ENCODE data around the gene TBL1X. TPM values are rescaled to one million over a fixed set of nuclear protein-coding genes. Genes with fewer than 3 reads are reported as not detected.

The TBL1X gene
- total and polyA plus RNA-seq, 2 donors (not counting 3 experiments of a cell fraction or from before 2014, with no cell fraction given) = 8.7 to 25.3 TPM

GRCh38 chrX:9785944-9786797, 321.3 kb downstream of the TBL1X start, which contains the start of gene SHROOM2:
TSS of gene SHROOM2 (plus strand) at chrX:9786429. CDS start at chrX:9786546, 117 bp downstream.
- TF ChIP-seq POLR2A (IDR thresholded peaks at IDR 0.05; ENCODE audit: low read depth, low read length) (no peak), EZH2 (IDR thresholded peaks at IDR 0.05; ENCODE audit: borderline replicate concordance, low read depth, low read length, severe bottlenecking) (no peak), GATA2 (IDR thresholded peaks at IDR 0.05; ENCODE audit: insufficient read depth, insufficient read length, low read depth, low read length) (no peak), POLR2AphosphoS5 (IDR thresholded peaks at IDR 0.05; ENCODE audit: insufficient read depth, low read depth, low read length) (no peak), FOS (IDR thresholded peaks at IDR 0.05; ENCODE audit: borderline replicate concordance, insufficient read depth, low read length) (no peak), CTCF (IDR thresholded peaks at IDR 0.05; ENCODE audit: extremely low read depth in 1 of 2, insufficient read depth in 1 of 2, low read depth in 1 of 2, low read length in 2 of 2) (no peak), JUN (IDR thresholded peaks at IDR 0.05; ENCODE audit: borderline replicate concordance, insufficient read depth, insufficient read length, low read depth) (no peak), MAX (IDR thresholded peaks at IDR 0.05; ENCODE audit: insufficient read depth, insufficient read length) (no peak), MYC (IDR thresholded peaks at IDR 0.05; ENCODE audit: low read depth, low read length) (no peak)
- Histone ChIP-seq H3K27me3 (ENCODE audit: control insufficient read depth in 2 of 2, insufficient read depth in 2 of 2, low read length in 2 of 2) (no peaks in the 10 kb centered on the region), H3K9me3 (replicated peaks; ENCODE audit: control insufficient read depth, insufficient read depth, low read length) (no peaks in the 10 kb centered on the region), H4K20me1 (replicated peaks; ENCODE audit: control insufficient read depth, extremely low read depth, insufficient read depth, low read length) (no peaks in the 10 kb centered on the region), H2AFZ (ENCODE audit: low read depth, low read length) (peak within 1 kb of the TSS; percentile 24), H3K9ac (replicated peaks; ENCODE audit: extremely low read depth, insufficient read depth, low read length) (peak within 1 kb of the TSS; percentile 78), H3K79me2 (ENCODE audit: control insufficient read depth, insufficient read depth, low read length) (peaks cover 22% of the 10 kb centered on the region), H3K9me1 (replicated peaks; ENCODE audit: control insufficient read depth, extremely low read depth, insufficient read depth, low read length) (no peaks in the 10 kb centered on the region), H3K4me3 (replicated peaks in 1 of 3; ENCODE audit: insufficient read depth in 1 of 3, low read depth in 1 of 3, low read length in 3 of 3) (peak within 1 kb of the TSS; percentile 18 to 83 (median 73)), H3K36me3 (ENCODE audit: control insufficient read depth in 2 of 2, extremely low read depth in 1 of 2, insufficient read depth in 2 of 2, low read length in 2 of 2) (no peaks in the 10 kb centered on the region), H3K4me2 (ENCODE audit: insufficient read depth, low read length) (peak within 1 kb of the TSS; percentile 93), H3K27ac (ENCODE audit: insufficient read depth, low read depth, low read length) (peak within 1 kb of the TSS; percentile 35), H3K4me1 (ENCODE audit: control insufficient read depth, extremely low read depth, insufficient read depth, low read length) (peaks cover 9% of the 10 kb centered on the region)
- DNase-seq (ENCODE audit: low read depth, low spot score) (no peak), FAIRE-seq (no peak)
- intact Hi-C loops (cut with micrococcal nuclease) (loop anchor here (2.0 to 5.0 kb wide), 3 partner anchors 15 to 86 kb away; no protein-coding TSS in a partner anchor), dilution Hi-C loops (cut with MboI; ENCODE audit: extremely low pct_ligation_motif_present, low sequenced_read_pairs) (no loop called here)
- ChIA-PET POLR2A (interaction anchor here (0.6 kb wide), 1 partner anchor 204 kb away, joined by 4 read pairs; no protein-coding TSS in a partner anchor), CTCF (interaction anchor here (0.8 to 1.1 kb wide), 2 partner anchors 77 to 96 kb away, joined by 3 read pairs; no protein-coding TSS in a partner anchor)
- BruUV-seq (replicated peaks) = no TSS peak

All from endothelial cell of umbilical vein (primary cell).